CD4-positive, alpha-beta T cell (primary cell): ENCODE data around the gene MYRIP. TPM values are rescaled to one million over a fixed set of nuclear protein-coding genes. Genes with fewer than 3 reads are reported as not detected.
A peak's percentile ranks its signal among the peaks of the same experiment; 100 is the strongest.

Experiments
- ATAC-seq: fragments of 200-7000 bp; cut with Tn5 transposase; one replicate; pipeline ENCODE4 v1.10.0; 2022; ENCODE audit warnings: mild to moderate bottlenecking; ENCODE audit not compliant: poor library complexity
- CTCF ChIA-PET: fragments of 350-600 bp; sonication (Branson Sonifier 250); formaldehyde crosslinking; loops from one replicate; lab custom pipeline; 2021; ENCODE audit warnings: antibody characterized with exemption, inconsistent platforms; lab: Charles Lee
- POLR2A ChIA-PET: fragments of 350-600 bp; sonication (Branson Sonifier 250); formaldehyde crosslinking; loops from one replicate; lab custom pipeline; 2021; ENCODE audit warnings: antibody characterized with exemption, inconsistent platforms; lab: Charles Lee
- DNase-seq, 14 experiments: peaks; one replicate each; pipeline ENCODE4 v3.0.0-alpha.2; 2013 to 2020; ENCODE audit warnings: mixed read lengths in 2 of 14
- H3K27ac ChIP-seq, 2 donors: one replicate each; pipeline versions ENCODE4 v1.5.1 to v1.7.0; 2013; ENCODE audit warnings: low read length in 2 of 2, low read depth in 1 of 2, mild to moderate bottlenecking in 1 of 2
- H3K27me3 ChIP-seq, 2 experiments: 1 replicate in 1 of 2; 2 replicates in 1 of 2; pipeline versions ENCODE4 v1.6.1 to v1.7.0; 2013; ENCODE audit warnings: low read length in 2 of 2, control low read depth in 1 of 2, mild to moderate bottlenecking in 1 of 2, moderate library complexity in 1 of 2; ENCODE audit not compliant: insufficient read depth in 2 of 2, control insufficient read depth in 1 of 2
- H3K36me3 ChIP-seq: one replicate; pipeline ENCODE4 v1.6.1; 2013; ENCODE audit warnings: low read length, control low read depth; ENCODE audit not compliant: insufficient read depth
- H3K4me1 ChIP-seq: one replicate; pipeline ENCODE4 v1.6.1; 2013; ENCODE audit warnings: low read length, control low read depth; ENCODE audit not compliant: insufficient read depth
- H3K4me3 ChIP-seq: one replicate; pipeline ENCODE4 v1.5.1; 2013; ENCODE audit warnings: mild to moderate bottlenecking, low read length, moderate library complexity
- H3K9me3 ChIP-seq, 2 experiments: 1 replicate in 1 of 2; 2 replicates in 1 of 2; pipeline versions ENCODE4 v1.6.1 to v1.7.0; 2013; ENCODE audit warnings: low read length in 2 of 2, mild to moderate bottlenecking in 2 of 2, control low read depth in 1 of 2, moderate library complexity in 1 of 2; ENCODE audit not compliant: control insufficient read depth in 1 of 2, insufficient read depth in 1 of 2
- H3K27ac Mint-ChIP-seq: one replicate; pipeline ENCODE4 v1.8.0; 2020; ENCODE audit warnings: mixed read lengths
- H3K27me3 Mint-ChIP-seq: one replicate; pipeline ENCODE4 v1.8.0; 2021; ENCODE audit warnings: mixed read lengths
- H3K36me3 Mint-ChIP-seq: one replicate; pipeline ENCODE4 v1.8.0; 2021; ENCODE audit warnings: low read depth, mixed read lengths
- H3K4me1 Mint-ChIP-seq: one replicate; pipeline ENCODE4 v1.8.0; 2021; ENCODE audit warnings: low read depth, mixed read lengths
- H3K4me3 Mint-ChIP-seq: one replicate; pipeline ENCODE4 v1.8.0; 2020; ENCODE audit warnings: mild to moderate bottlenecking, mixed read lengths
- H3K9me3 Mint-ChIP-seq: one replicate; pipeline ENCODE4 v1.8.0; 2020; ENCODE audit warnings: mixed read lengths
- CTCF ChIP-seq: fragments of 200-600 bp; IDR thresholded peaks from one replicate; pipeline ENCODE4 v1.8.0; 2022; ENCODE audit warnings: antibody characterized with exemption, mild to moderate bottlenecking
- intact Hi-C, 2 experiments: fragments of 100-400 bp; cut with DNase I in 1 of 2; cut with micrococcal nuclease in 1 of 2; formaldehyde crosslinking; loops; one replicate each; pipeline versions ENCODE4 v1.15.1 to v1.9.0; 2023 to 2025; cut with DNase I, micrococcal nuclease
- total RNA-seq, 174 experiments: library from RNA in 2 of 174; stranded (reverse) in 2 of 174; gene quantifications; one replicate each; pipeline ENCODE4 v1.2.3 and lab custom pipeline; 2021 to 2026

The MYRIP gene
- total RNA-seq, 2 experiments from 2014 or later, result not detected

- ATAC-seq (no peak), DNase-seq (no peak)
- no peak for TF ChIP-seq CTCF
- no peaks in the 10 kb centered on the region for H3K27me3 ChIP-seq
- Mint-ChIP-seq H3K4me1 (peaks cover 36% of the 10 kb centered on the region), H3K4me3 (no peak overlapping the region), H3K36me3 (peaks cover 33% of the 10 kb centered on the region), H3K9me3 (no peaks in the 10 kb centered on the region), H3K27me3 (no peaks in the 10 kb centered on the region), H3K27ac (no peak overlapping the region)
- H3K36me3 ChIP-seq, result peaks cover 11% of the 10 kb centered on the region
- intact Hi-C loops, result loop anchor here in 1 of 2 experiments (5.0 kb wide), 1 partner anchor 170 kb away; the partner anchor contains the start of gene ZNF619
- peaks cover 11% of the 10 kb centered on the region for H3K4me1 ChIP-seq
- H3K27ac ChIP-seq, result no peak overlapping the region
- no peaks in the 10 kb centered on the region for H3K9me3 ChIP-seq
- no peak overlapping the region for H3K4me3 ChIP-seq
- ChIA-PET CTCF (interaction anchor here (3.5 kb wide), 1 partner anchor 10 kb away, joined by 18 read pairs; no protein-coding TSS in a partner anchor), POLR2A (interaction anchor here (0.6 to 2.2 kb wide), 3 partner anchors 16 to 1215 kb away, joined by 3 to 9 read pairs (median 3); no protein-coding TSS in a partner anchor)
Measured at GRCh38 chr3:40307176-40307575, 497.8 kb downstream of the MYRIP start.

GRCh38 chr3:40308725-40309417 is 499.5 kb downstream of the MYRIP start:
- no peak for ATAC-seq

More at GRCh38 chr3:40308725-40309417, 499.5 kb downstream of the MYRIP start:
- no peak for TF ChIP-seq CTCF
- H3K27ac ChIP-seq, result peak overlapping the region; percentile 91 to 95
- ChIA-PET POLR2A (interaction anchor here (0.7 to 2.7 kb wide), 9 partner anchors 11 to 1653 kb away, joined by 3 to 16 read pairs (median 5); partner anchors contain the start of genes CTNNB1, RPL14, RPSA and ULK4), CTCF (interaction anchor here (0.6 to 3.5 kb wide), 10 partner anchors 8 to 924 kb away, joined by 3 to 18 read pairs (median 4); partner anchors contain the start of genes RPL14 and ZNF620)
- H3K9me3 ChIP-seq, result no peaks in the 10 kb centered on the region
- DNase-seq, result peak in 1 of 14 experiments; percentile 6
- H3K4me1 ChIP-seq, result peaks cover 11% of the 10 kb centered on the region
- Mint-ChIP-seq H3K27me3 (no peaks in the 10 kb centered on the region), H3K4me3 (peak overlapping the region; percentile 100), H3K27ac (peak overlapping the region; percentile 100), H3K4me1 (peaks cover 49% of the 10 kb centered on the region), H3K9me3 (no peaks in the 10 kb centered on the region), H3K36me3 (peaks cover 47% of the 10 kb centered on the region)
- peaks cover 28% of the 10 kb centered on the region for H3K36me3 ChIP-seq
- intact Hi-C loops, result loop anchor here (1.0 to 5.0 kb wide), 6 partner anchors 144 to 1652 kb away; partner anchors contain the start of genes RPSA (in 1 of the 2), ZNF619 (in 1 of the 2) and ZNF621 (in 1 of the 2)
- H3K4me3 ChIP-seq, result peak overlapping the region; percentile 93
- H3K27me3 ChIP-seq, result no peaks in the 10 kb centered on the region
